Activated naive CD8-positive, alpha-beta T cell treated with anti-CD3 and anti-CD28 coated beads, Interleukin-2, amount 50 U/mL, for 24 hours (primary cell): ENCODE measurements around the gene PEX11G.

Experiments used
- ATAC-seq: fragments of 150-1000 bp; cut with Tn5 transposase; one replicate; pipeline ENCODE4 v1.10.0; 2021
- DNase-seq: peaks from one replicate; pipeline ENCODE4 v3.0.0; 2021
- H3K27ac Mint-ChIP-seq: one replicate; pipeline ENCODE4 v1.8.0; 2021; ENCODE audit warnings: mild to moderate bottlenecking, mixed read lengths
- H3K27me3 Mint-ChIP-seq: one replicate; pipeline ENCODE4 v1.8.0; 2021; ENCODE audit warnings: mixed read lengths
- H3K36me3 Mint-ChIP-seq: one replicate; pipeline ENCODE4 v1.8.0; 2021; ENCODE audit warnings: low read depth, mixed read lengths
- H3K4me1 Mint-ChIP-seq: one replicate; pipeline ENCODE4 v1.8.0; 2021; ENCODE audit warnings: mixed read lengths
- H3K4me3 Mint-ChIP-seq: one replicate; pipeline ENCODE4 v1.8.0; 2021; ENCODE audit warnings: mild to moderate bottlenecking, moderate library complexity, mixed read lengths
- H3K9me3 Mint-ChIP-seq: one replicate; pipeline ENCODE4 v1.8.0; 2021; ENCODE audit warnings: mixed read lengths

Gene PEX11G

DNA sequence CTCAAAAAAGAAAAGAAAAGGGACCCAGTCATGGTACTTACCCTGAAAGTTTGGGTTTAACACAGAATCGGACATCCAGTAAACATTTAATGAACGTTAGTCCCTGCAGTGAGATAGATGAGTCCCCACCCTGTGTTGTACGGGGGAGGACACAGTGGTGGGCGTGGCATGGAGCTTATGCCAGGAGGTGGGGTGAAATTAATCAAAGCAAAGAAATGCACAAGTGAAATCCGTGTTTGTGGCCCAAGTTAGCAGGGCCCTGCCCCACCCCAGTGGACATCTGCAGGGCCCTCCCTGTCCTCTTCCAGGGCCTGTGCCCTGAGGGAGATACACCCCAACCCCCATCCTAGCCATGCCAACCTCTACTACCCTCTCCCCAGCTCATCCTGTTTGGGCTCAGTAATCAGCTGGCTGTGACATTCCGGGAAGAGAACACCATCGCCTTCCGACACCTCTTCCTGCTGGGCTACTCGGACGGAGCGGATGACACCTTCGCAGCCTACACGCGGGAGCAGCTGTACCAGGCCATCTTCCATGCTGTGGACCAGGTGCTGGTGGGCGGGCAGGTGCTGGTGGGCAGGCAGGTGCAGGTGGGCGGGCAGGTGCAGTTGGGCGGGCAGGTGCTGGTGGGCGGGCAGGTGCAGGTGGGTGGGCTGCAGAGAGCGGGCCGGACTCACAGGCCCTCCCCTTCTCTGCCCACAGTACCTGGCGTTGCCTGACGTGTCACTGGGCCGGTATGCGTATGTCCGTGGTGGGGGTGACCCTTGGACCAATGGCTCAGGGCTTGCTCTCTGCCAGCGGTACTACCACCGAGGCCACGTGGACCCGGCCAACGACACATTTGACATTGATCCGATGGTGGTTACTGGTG lies 37.5 kb upstream of the PEX11G start:
- Mint-ChIP-seq H3K27ac (no peak overlapping the region), H3K4me1 (peaks cover 11% of the 10 kb centered on the region), H3K9me3 (no peaks in the 10 kb centered on the region), H3K36me3 (peaks cover 3% of the 10 kb centered on the region), H3K4me3 (no peak overlapping the region), H3K27me3 (no peaks in the 10 kb centered on the region)
- DNase-seq (no peak), ATAC-seq (no peak)

GRCh38 chr19:7524992-7525739 lies 36.3 kb upstream of the PEX11G start:
- H3K27me3 Mint-ChIP-seq, result no peaks in the 10 kb centered on the region
- no peak overlapping the region for H3K27ac Mint-ChIP-seq
- no peak for ATAC-seq
- no peaks in the 10 kb centered on the region for H3K9me3 Mint-ChIP-seq
- peaks cover 3% of the 10 kb centered on the region for H3K36me3 Mint-ChIP-seq
- peaks cover 11% of the 10 kb centered on the region for H3K4me1 Mint-ChIP-seq
- H3K4me3 Mint-ChIP-seq, result no peak overlapping the region
- no peak for DNase-seq

- peaks cover 3% of the 10 kb centered on the region for H3K36me3 Mint-ChIP-seq
- H3K4me1 Mint-ChIP-seq, result peaks cover 11% of the 10 kb centered on the region
- no peaks in the 10 kb centered on the region for H3K27me3 Mint-ChIP-seq
- H3K9me3 Mint-ChIP-seq, result no peaks in the 10 kb centered on the region
- DNase-seq, result no peak
- no peak overlapping the region for H3K4me3 Mint-ChIP-seq
- ATAC-seq, result no peak
- no peak overlapping the region for H3K27ac Mint-ChIP-seq
Measured at GRCh38 chr19:7524523-7524922, 35.7 kb upstream of the PEX11G start.

DNA sequence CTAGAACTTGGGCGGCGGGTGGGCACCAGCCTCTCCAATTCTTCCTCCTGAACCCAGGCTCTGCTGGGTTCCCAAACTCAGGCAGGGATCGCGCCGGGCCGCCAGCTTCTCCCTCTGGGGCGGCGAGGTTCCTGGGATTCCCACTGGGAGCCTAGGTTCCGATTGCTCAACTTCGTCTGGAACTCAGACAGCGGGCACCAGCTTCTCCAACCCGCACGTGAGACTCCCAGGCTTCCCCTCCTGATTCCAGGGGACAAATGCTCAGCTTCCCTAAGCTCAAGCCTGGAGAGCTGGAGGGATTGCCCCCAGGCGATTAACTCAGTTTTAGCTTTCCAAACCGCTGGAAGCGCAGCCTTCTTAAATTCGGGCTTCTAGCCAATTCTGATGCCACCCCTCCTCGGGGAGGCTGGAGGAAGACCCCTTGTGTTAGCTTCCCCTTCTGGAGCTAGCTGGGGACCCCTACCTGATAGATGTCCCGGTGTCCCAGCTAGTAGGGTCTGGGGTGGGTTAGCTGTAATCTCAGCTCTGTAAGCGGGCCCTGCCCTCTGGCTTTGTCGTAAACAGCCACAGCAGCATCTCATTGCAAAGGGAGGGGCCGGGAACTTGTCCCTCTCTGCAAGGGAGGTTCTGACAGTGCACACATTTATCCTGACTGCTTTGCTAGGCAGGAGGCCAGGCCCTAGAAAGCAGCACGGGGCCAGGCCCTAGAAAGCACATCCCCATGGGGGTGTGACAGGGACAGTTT lies 34.3 kb upstream of the PEX11G start:
- Mint-ChIP-seq H3K9me3 (no peaks in the 10 kb centered on the region), H3K36me3 (no peaks in the 10 kb centered on the region), H3K27me3 (no peaks in the 10 kb centered on the region), H3K27ac (no peak overlapping the region), H3K4me3 (peak overlapping the region; percentile 79), H3K4me1 (peaks cover 11% of the 10 kb centered on the region)
- no peak for ATAC-seq
- DNase-seq, result no peak

- Mint-ChIP-seq H3K27ac (peak within 1 kb of the TSS; percentile 83), H3K9me3 (no peaks in the 10 kb centered on the region), H3K4me3 (peak within 1 kb of the TSS; percentile 79), H3K4me1 (peaks cover 14% of the 10 kb centered on the region), H3K36me3 (no peaks in the 10 kb centered on the region), H3K27me3 (no peaks in the 10 kb centered on the region)
- ATAC-seq, result peak; percentile 85
- DNase-seq, result peak; percentile 100
Measured at GRCh38 chr19:7522072-7522922, 33.5 kb upstream of the PEX11G start, which contains the start of gene MCOLN1. Gene MCOLN1, plus strand, starts transcription at chr19:7522624. Its CDS starts 127 bp downstream, at chr19:7522751.

- Mint-ChIP-seq H3K36me3 (no peaks in the 10 kb centered on the region), H3K4me1 (peaks cover 18% of the 10 kb centered on the region), H3K27me3 (no peaks in the 10 kb centered on the region), H3K4me3 (peak overlapping the region; percentile 79), H3K27ac (peak overlapping the region; percentile 83), H3K9me3 (no peaks in the 10 kb centered on the region)
- DNase-seq (no peak), ATAC-seq (no peak)
Measured at GRCh38 chr19:7521551-7522071, 32.8 kb upstream of the PEX11G start.

GRCh38 chr19:7520131-7521051 lies 31.6 kb upstream of the PEX11G start:
- no peak overlapping the region for H3K4me3 Mint-ChIP-seq
- peaks cover 3% of the 10 kb centered on the region for H3K27me3 Mint-ChIP-seq
- ATAC-seq (no peak), DNase-seq (no peak)
- H3K27ac Mint-ChIP-seq, result no peak overlapping the region
- no peaks in the 10 kb centered on the region for H3K36me3 Mint-ChIP-seq
- no peaks in the 10 kb centered on the region for H3K9me3 Mint-ChIP-seq
- H3K4me1 Mint-ChIP-seq, result peaks cover 23% of the 10 kb centered on the region

DNA sequence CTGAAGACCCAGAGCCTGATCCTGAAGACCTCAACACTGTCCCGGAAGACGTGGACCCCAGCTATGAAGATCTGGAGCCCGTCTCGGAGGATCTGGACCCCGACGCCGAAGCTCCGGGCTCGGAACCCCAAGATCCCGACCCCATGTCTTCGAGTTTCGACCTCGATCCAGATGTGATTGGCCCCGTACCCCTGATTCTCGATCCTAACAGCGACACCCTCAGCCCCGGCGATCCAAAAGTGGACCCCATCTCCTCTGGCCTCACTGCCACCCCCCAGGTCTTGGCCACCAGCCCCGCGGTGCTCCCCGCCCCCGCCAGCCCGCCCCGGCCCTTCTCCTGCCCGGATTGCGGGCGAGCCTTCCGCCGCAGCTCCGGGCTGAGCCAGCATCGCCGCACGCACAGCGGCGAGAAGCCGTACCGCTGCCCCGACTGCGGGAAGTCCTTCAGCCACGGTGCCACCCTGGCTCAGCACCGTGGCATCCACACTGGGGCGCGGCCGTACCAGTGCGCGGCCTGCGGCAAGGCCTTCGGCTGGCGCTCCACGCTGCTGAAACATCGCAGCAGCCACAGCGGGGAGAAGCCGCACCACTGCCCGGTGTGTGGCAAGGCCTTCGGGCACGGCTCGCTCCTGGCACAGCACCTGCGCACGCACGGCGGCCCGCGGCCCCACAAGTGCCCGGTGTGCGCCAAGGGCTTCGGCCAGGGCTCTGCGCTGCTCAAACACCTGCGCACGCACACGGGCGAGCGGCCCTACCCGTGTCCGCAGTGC lies 30.7 kb upstream of the PEX11G start:
- Mint-ChIP-seq H3K4me1 (peaks cover 24% of the 10 kb centered on the region), H3K9me3 (no peaks in the 10 kb centered on the region), H3K27me3 (peaks cover 4% of the 10 kb centered on the region), H3K4me3 (no peak overlapping the region), H3K27ac (no peak overlapping the region), H3K36me3 (no peaks in the 10 kb centered on the region)
- ATAC-seq (no peak), DNase-seq (no peak)

GRCh38 chr19:7516878-7517277 lies 28.0 kb upstream of the PEX11G start:
- Mint-ChIP-seq H3K27ac (no peak overlapping the region), H3K9me3 (no peaks in the 10 kb centered on the region), H3K4me1 (peaks cover 14% of the 10 kb centered on the region), H3K36me3 (no peaks in the 10 kb centered on the region), H3K4me3 (peak overlapping the region; percentile 72), H3K27me3 (peaks cover 4% of the 10 kb centered on the region)
- ATAC-seq (no peak), DNase-seq (no peak)

GRCh38 chr19:7516333-7516732 lies 27.5 kb upstream of the PEX11G start:
- DNase-seq (no peak), ATAC-seq (no peak)
- H3K27ac Mint-ChIP-seq, result no peak overlapping the region
- no peaks in the 10 kb centered on the region for H3K9me3 Mint-ChIP-seq
- peaks cover 13% of the 10 kb centered on the region for H3K4me1 Mint-ChIP-seq
- H3K36me3 Mint-ChIP-seq, result no peaks in the 10 kb centered on the region
- H3K27me3 Mint-ChIP-seq, result peaks cover 4% of the 10 kb centered on the region
- peak overlapping the region; percentile 72 for H3K4me3 Mint-ChIP-seq

- Mint-ChIP-seq H3K36me3 (no peaks in the 10 kb centered on the region), H3K4me1 (peaks cover 13% of the 10 kb centered on the region), H3K27me3 (peaks cover 4% of the 10 kb centered on the region), H3K4me3 (peak within 1 kb of the TSS; percentile 82), H3K9me3 (no peaks in the 10 kb centered on the region), H3K27ac (peak within 1 kb of the TSS; percentile 87)
- DNase-seq (peak; percentile 63), ATAC-seq (peak; percentile 81)
Measured at GRCh38 chr19:7515645-7516151, 26.9 kb upstream of the PEX11G start, which contains the start of gene ZNF358. Gene ZNF358, plus strand, starts transcription at chr19:7516103. Its CDS starts 3,140 bp downstream, at chr19:7519243.

- peaks cover 13% of the 10 kb centered on the region for H3K4me1 Mint-ChIP-seq
Measured at GRCh38 chr19:7515110-7515644, 26.3 kb upstream of the PEX11G start.

More at GRCh38 chr19:7515110-7515644, 26.3 kb upstream of the PEX11G start:
- DNase-seq (no peak), ATAC-seq (no peak)
- no peaks in the 10 kb centered on the region for H3K9me3 Mint-ChIP-seq
- peaks cover 4% of the 10 kb centered on the region for H3K27me3 Mint-ChIP-seq
- H3K4me3 Mint-ChIP-seq, result peak overlapping the region; percentile 82
- H3K27ac Mint-ChIP-seq, result peak overlapping the region; percentile 87
- H3K36me3 Mint-ChIP-seq, result no peaks in the 10 kb centered on the region
